IPS DF 19.7 (cell line): Measurements from ENCODE around the gene ABCC4.
"Not testable (repeated sequence)": the region's sequence is repeated elsewhere in the genome, so short reads cannot be mapped to it uniquely, and the experiment has no call there.

Experiments
- DNase-seq: peaks from one replicate; pipeline ENCODE4 v3.0.0-alpha.2; 2013; ENCODE audit warnings: low read depth, low spot score

The ABCC4 gene

GRCh38 chr13:95229855-95230254, 71.4 kb downstream of the ABCC4 start:
- DNase-seq: no peak

GRCh38 chr13:95228130-95228529, 73.1 kb downstream of the ABCC4 start:
- no peak for DNase-seq

- no peak for DNase-seq
Observed at GRCh38 chr13:95226932-95227695, 74.1 kb downstream of the ABCC4 start.

GRCh38 chr13:95226476-95226875, 74.8 kb downstream of the ABCC4 start:
- no peak for DNase-seq

GRCh38 chr13:95226050-95226449, 75.2 kb downstream of the ABCC4 start:
- DNase-seq: no peak

GRCh38 chr13:95224064-95224463, 77.2 kb downstream of the ABCC4 start:
- no peak for DNase-seq

GRCh38 chr13:95222733-95223018, 78.6 kb downstream of the ABCC4 start:
- DNase-seq: no peak

GRCh38 chr13:95221971-95222732, 79.1 kb downstream of the ABCC4 start:
- no peak for DNase-seq

GRCh38 chr13:95220611-95221010, 80.6 kb downstream of the ABCC4 start:
- no peak for DNase-seq

GRCh38 chr13:95217920-95218830, 83.1 kb downstream of the ABCC4 start:
- no peak for DNase-seq

GRCh38 chr13:95216182-95216581, 85.1 kb downstream of the ABCC4 start:
- no peak for DNase-seq

- no peak for DNase-seq
Observed at GRCh38 chr13:95212983-95213850, 88.0 kb downstream of the ABCC4 start.

GRCh38 chr13:95209109-95209508, 92.1 kb downstream of the ABCC4 start:
- no peak for DNase-seq

GRCh38 chr13:95207769-95208366, 93.4 kb downstream of the ABCC4 start:
- DNase-seq: no peak

- DNase-seq: no peak
Observed at GRCh38 chr13:95206116-95206515, 95.1 kb downstream of the ABCC4 start.

GRCh38 chr13:95204231-95204765, 97.0 kb downstream of the ABCC4 start:
- no peak for DNase-seq

GRCh38 chr13:95201814-95202651, 99.2 kb downstream of the ABCC4 start:
- no peak for DNase-seq

GRCh38 chr13:95200386-95200957, 100.8 kb downstream of the ABCC4 start:
- not testable (repeated sequence) for DNase-seq

GRCh38 chr13:95199896-95200295, 101.4 kb downstream of the ABCC4 start:
- DNase-seq: no peak
